ENCODE results near the gene DDX10. TPM values are rescaled to one million over a fixed set of nuclear protein-coding genes. Genes with fewer than 3 reads are reported as not detected.

DDX10 gene
- total RNA-seq, 2 donors from 2014 or later, result 18.5 to 33.1 TPM

GRCh38 chr11:108965306-108966001 is 300.6 kb downstream of the DDX10 start:
- no peak for TF ChIP-seq POLR2A (IDR thresholded peaks at IDR 0.05)
- Histone ChIP-seq H3K4me3 (no peak overlapping the region), H3K36me3 (no peaks in the 10 kb centered on the region), H3K27ac (no peak overlapping the region), H3K9me3 (no peaks in the 10 kb centered on the region), H3K4me1 (replicated peaks) (no peaks in the 10 kb centered on the region), H3K27me3 (replicated peaks; ENCODE audit: insufficient read depth) (no peaks in the 10 kb centered on the region)
- no peak for DNase-seq (ENCODE audit: low spot score)
- WGBS, result 73% methylated on average over 10 of the region's 10 CpGs
- intact Hi-C loops (cut with DNase I), result no loop called here

DNA sequence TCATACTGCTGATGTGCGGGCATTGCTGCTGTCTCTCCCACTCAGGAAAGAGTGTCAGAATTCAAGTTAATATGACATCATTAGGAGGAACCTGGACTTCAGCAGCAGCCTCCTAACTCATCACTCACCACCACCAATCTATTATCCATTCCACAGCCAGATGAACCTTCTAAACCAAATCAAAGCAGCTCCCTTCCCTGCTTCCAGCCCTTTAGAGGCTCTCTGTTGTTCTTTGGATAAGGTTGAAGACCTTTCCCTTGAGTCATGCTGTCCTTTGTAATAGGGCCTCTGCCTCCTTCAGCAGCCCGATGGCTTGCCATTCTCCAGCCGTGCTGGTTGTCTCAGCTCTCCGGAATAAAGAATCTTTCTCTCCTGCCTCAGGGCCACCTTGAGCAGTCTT is 301.3 kb downstream of the DDX10 start:
- H3K36me3 ChIP-seq, result no peaks in the 10 kb centered on the region
- no peak for TF ChIP-seq POLR2A (IDR thresholded peaks at IDR 0.05)
- 99% methylated on average over 4 of the region's 4 CpGs for WGBS
- DNase-seq (ENCODE audit: low spot score), result no peak
- H3K27ac ChIP-seq, result no peak overlapping the region
- H3K4me1 ChIP-seq (replicated peaks), result no peaks in the 10 kb centered on the region
- H3K27me3 ChIP-seq (replicated peaks; ENCODE audit: insufficient read depth), result no peaks in the 10 kb centered on the region
- intact Hi-C loops (cut with DNase I), result no loop called here
- H3K9me3 ChIP-seq, result no peaks in the 10 kb centered on the region
- H3K4me3 ChIP-seq, result no peak overlapping the region

DNA sequence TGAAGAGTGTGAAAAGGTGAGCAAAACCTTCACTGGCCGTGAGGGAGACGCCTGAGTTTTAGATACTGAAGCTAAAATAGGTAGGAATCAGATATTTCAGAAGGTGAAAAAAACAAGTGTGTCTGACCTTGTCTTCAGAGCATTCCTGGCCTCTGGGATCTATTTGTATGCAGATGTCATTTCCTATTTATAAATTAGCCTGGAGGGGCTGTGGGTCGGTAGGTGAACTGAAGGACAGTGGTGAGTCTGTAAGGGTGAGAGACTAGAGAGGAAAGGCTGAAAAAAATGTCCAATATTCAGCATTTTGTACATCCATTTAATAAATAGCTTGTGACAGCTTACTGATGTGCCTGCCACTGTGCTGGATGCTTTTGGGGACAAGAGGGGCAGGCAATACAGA is 302.1 kb downstream of the DDX10 start:
- H3K27ac ChIP-seq, result no peak overlapping the region
- DNase-seq (ENCODE audit: low spot score), result no peak

GRCh38 chr11:108967571-108967970 is 302.7 kb downstream of the DDX10 start:
- WGBS, result 19% methylated on average over 7 of the region's 7 CpGs
- Histone ChIP-seq H3K4me3 (no peak overlapping the region), H3K9me3 (no peaks in the 10 kb centered on the region), H3K27ac (no peak overlapping the region), H3K4me1 (replicated peaks) (no peaks in the 10 kb centered on the region), H3K36me3 (no peaks in the 10 kb centered on the region), H3K27me3 (replicated peaks; ENCODE audit: insufficient read depth) (no peaks in the 10 kb centered on the region)
- TF ChIP-seq POLR2A (IDR thresholded peaks at IDR 0.05) (no peak), POLR2AphosphoS5 (IDR thresholded peaks at IDR 0.05) (no peak), CTCF (IDR thresholded peaks at IDR 0.05) (no peak)
- DNase-seq (ENCODE audit: low spot score), result no peak
- intact Hi-C loops (cut with DNase I), result no loop called here

More for the DNA sequence above, 302.1 kb downstream of the DDX10 start:
- 49% methylated on average over 3 of the region's 3 CpGs for WGBS
- Histone ChIP-seq H3K9me3 (no peaks in the 10 kb centered on the region), H3K36me3 (no peaks in the 10 kb centered on the region), H3K4me1 (replicated peaks) (no peaks in the 10 kb centered on the region), H3K27me3 (replicated peaks; ENCODE audit: insufficient read depth) (no peaks in the 10 kb centered on the region), H3K4me3 (no peak overlapping the region)
- intact Hi-C loops (cut with DNase I), result no loop called here
- TF ChIP-seq POLR2AphosphoS5 (IDR thresholded peaks at IDR 0.05), result no peak
- TF ChIP-seq POLR2A (IDR thresholded peaks at IDR 0.05), result no peak
- TF ChIP-seq CTCF (IDR thresholded peaks at IDR 0.05), result no peak

- DNase-seq (ENCODE audit: low spot score), result no peak
- H3K9me3 ChIP-seq, result no peaks in the 10 kb centered on the region
- WGBS, result 85% methylated on average over 6 of the region's 6 CpGs
- no peak overlapping the region for H3K27ac ChIP-seq
- H3K4me3 ChIP-seq, result no peak overlapping the region
- H3K4me1 ChIP-seq (replicated peaks), result no peaks in the 10 kb centered on the region
- TF ChIP-seq POLR2AphosphoS5 (IDR thresholded peaks at IDR 0.05) (no peak), POLR2A (IDR thresholded peaks at IDR 0.05) (no peak), CTCF (IDR thresholded peaks at IDR 0.05) (no peak)
- H3K27me3 ChIP-seq (replicated peaks; ENCODE audit: insufficient read depth), result no peaks in the 10 kb centered on the region
- no peaks in the 10 kb centered on the region for H3K36me3 ChIP-seq
- intact Hi-C loops (cut with DNase I), result no loop called here
Observed at GRCh38 chr11:108970221-108970991, 305.5 kb downstream of the DDX10 start.
